KOPT-K1 (cell line): ENCODE results near the gene MAP4K4.
"Not testable (repeated sequence)": the region's sequence is repeated elsewhere in the genome, so short reads cannot be mapped to it uniquely, and the experiment has no call there.

ENCODE experiments used
- H3K27ac ChIP-seq: fragments of 200-600 bp; sonication (generic); 2 replicates; pipeline ENCODE4 v1.5.1; 2016; ENCODE audit warnings: antibody characterized with exemption, mild to moderate bottlenecking, low read depth, low read length; ENCODE audit not compliant: poor library complexity, severe bottlenecking
- H3K36me3 ChIP-seq: fragments of 200-600 bp; sonication (generic); 2 replicates; pipeline ENCODE4 v1.5.1; 2017; ENCODE audit warnings: antibody characterized with exemption, mild to moderate bottlenecking, low read length, moderate library complexity; ENCODE audit not compliant: insufficient read depth
- H3K9me3 ChIP-seq: fragments of 200-600 bp; sonication (generic); 2 replicates; pipeline ENCODE4 v1.5.1; 2017; ENCODE audit warnings: antibody characterized with exemption, low read length, mild to moderate bottlenecking; ENCODE audit not compliant: insufficient read depth, poor library complexity, severe bottlenecking

Gene MAP4K4

GRCh38 chr2:101752716-101753616 is 55.5 kb downstream of the MAP4K4 start:
- Histone ChIP-seq H3K27ac (no peak overlapping the region), H3K9me3 (no peaks in the 10 kb centered on the region), H3K36me3 (no peaks in the 10 kb centered on the region)

GRCh38 chr2:101753720-101754490 is 56.4 kb downstream of the MAP4K4 start:
- no peak overlapping the region for H3K27ac ChIP-seq
- no peaks in the 10 kb centered on the region for H3K36me3 ChIP-seq

DNA sequence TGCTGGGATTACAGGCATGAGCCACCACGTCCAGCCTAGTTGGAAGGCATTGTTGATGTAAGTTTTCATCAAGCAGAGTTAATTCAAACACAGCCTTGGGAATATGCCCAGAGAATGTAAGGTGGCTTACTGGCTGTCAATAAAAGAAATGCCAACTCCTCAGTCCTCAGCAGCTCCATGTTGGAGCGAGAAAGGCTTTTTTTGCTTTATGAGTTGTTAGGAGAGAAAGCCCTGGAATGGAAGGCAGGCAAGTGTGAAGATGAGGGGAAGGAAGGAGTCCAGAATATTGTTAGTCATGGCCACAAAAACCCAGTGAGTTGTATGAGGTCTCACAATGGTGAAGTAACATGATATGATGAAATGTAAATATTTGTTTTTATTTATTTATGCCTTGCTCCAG is 57.1 kb downstream of the MAP4K4 start:
- Histone ChIP-seq H3K27ac (no peak overlapping the region), H3K36me3 (no peaks in the 10 kb centered on the region), H3K9me3 (no peaks in the 10 kb centered on the region)

More at GRCh38 chr2:101753720-101754490, 56.4 kb downstream of the MAP4K4 start:
- no peaks in the 10 kb centered on the region for H3K9me3 ChIP-seq

DNA sequence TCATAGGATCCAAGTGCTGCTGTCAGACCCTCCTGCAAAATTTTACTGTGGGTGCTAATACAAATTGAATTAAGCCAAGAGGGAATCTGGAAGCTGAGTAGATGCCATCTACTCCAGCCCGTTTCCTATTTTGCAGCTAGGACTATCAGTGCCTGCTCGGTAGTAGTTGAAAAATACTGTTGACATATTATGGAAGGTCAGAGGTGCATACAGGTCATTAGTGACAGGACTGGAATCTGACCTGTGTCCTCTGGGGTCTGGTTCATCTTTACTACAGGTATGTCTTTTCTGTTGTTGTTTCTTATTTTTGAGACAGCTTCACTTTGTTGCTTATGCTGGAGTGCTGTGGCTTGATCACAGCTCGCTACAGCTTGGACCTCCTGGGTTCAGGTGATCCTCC is 58.8 kb downstream of the MAP4K4 start:
- no peaks in the 10 kb centered on the region for H3K36me3 ChIP-seq
- H3K27ac ChIP-seq, result no peak overlapping the region
- no peaks in the 10 kb centered on the region for H3K9me3 ChIP-seq

DNA sequence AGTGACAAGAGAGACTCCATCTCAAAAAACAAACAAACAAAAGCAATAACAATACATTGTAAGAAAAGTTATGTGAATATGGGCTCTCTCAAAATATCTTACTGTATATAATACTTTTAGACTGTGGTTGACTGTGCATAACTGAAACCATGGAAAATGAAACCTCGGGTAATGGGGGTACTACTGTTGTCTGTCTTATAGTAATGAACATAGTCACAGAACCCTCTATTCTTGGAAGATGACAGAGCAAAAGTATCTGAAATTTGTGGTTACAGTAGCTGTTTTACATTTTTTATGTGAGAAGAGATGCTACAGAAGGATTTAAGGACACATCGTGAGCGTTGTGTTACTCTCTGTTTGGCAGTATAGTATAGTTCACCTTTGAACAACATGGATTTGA is 60.5 kb downstream of the MAP4K4 start:
- H3K27ac ChIP-seq, result no peak overlapping the region
- H3K36me3 ChIP-seq, result no peaks in the 10 kb centered on the region
- H3K9me3 ChIP-seq, result no peaks in the 10 kb centered on the region

GRCh38 chr2:101759162-101759561 is 61.7 kb downstream of the MAP4K4 start:
- no peak overlapping the region for H3K27ac ChIP-seq
- no peaks in the 10 kb centered on the region for H3K36me3 ChIP-seq
- H3K9me3 ChIP-seq, result no peaks in the 10 kb centered on the region

- no peaks in the 10 kb centered on the region for H3K36me3 ChIP-seq
- no peaks in the 10 kb centered on the region for H3K9me3 ChIP-seq
- no peak overlapping the region for H3K27ac ChIP-seq
These were observed 65.1 kb downstream of the MAP4K4 start for GRCh38 chr2:101762451-101763171.

- no peaks in the 10 kb centered on the region for H3K36me3 ChIP-seq
- no peak overlapping the region for H3K27ac ChIP-seq
- H3K9me3 ChIP-seq, result no peaks in the 10 kb centered on the region
These were observed 66.2 kb downstream of the MAP4K4 start for GRCh38 chr2:101763496-101764333.

- H3K36me3 ChIP-seq, result no peaks in the 10 kb centered on the region
- H3K27ac ChIP-seq, result no peak overlapping the region
- no peaks in the 10 kb centered on the region for H3K9me3 ChIP-seq
These were observed 68.8 kb downstream of the MAP4K4 start for GRCh38 chr2:101766337-101766736.

DNA sequence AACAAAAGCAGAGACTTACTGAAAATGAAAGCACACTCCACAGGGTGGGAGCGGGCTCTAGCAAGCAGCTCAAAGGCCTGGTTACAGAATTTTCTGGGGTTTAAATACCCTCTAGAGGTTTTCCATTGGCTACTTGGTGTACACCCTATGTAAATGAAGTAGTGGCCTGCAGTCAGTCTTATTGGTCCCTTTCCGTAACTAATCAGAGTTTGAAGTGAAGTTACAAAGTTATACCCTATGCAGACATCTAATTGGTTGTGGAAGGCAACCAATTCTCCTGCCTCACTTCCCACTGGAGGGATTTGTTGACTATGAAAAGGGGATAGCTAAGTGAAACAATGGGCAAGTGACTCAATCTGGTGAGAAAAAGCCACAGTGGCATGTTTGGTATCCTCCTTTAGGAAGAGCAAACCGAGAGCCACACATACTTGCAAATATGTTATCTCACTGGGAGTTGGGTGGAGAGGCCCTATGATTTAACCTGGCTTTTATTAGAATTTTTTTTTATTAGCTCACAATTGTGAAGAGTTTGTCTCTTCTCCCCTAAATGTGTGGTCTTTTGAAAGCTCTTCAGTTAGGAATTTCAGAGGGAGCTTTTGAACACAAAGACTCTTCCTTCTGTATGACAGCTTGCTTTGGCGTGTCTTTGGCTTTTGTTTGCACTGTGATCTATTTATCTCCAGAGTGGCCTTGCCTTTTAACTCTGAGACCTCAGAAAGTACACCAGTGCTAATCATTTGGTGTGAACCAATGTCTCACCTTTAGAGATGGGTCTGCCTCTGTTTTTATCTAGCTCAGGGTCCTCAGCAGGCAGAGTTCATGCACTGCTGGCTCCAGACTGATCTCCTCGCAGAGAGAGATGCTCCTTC is 69.6 kb downstream of the MAP4K4 start:
- Histone ChIP-seq H3K27ac (peak overlapping the region; percentile 18), H3K9me3 (no peaks in the 10 kb centered on the region), H3K36me3 (no peaks in the 10 kb centered on the region)

DNA sequence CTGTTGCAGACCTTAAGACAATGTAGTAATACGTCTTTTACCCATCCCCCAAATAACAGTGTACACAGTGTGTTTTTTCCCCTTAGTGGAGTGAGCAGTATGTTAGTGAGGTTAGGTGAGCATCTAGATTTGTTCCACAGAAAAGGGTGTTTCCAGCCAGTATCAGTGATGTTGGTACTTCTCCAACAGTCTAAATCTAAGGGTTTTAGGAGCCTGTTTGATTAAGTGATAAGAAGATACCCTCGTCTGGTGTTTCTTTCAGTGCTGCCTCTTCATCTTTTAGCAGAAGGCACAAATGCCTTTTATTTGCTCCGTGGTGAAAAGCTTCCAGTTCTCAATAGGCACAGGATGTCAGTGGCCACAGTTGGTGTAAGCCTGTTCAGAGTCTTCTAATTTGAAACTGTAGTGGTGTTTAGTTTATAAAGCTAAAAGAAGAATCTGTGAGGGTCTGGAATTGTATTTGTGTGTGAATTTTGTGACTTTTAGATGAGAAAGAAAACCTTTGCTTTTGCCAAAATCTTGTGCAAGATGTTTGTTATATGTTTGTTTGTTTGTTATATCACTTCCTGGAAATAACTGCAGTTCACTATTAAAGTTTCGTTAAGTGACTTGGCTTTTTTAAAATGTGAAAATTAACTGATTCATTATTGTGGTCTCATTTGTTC is 71.2 kb downstream of the MAP4K4 start:
- Histone ChIP-seq H3K27ac (peak overlapping the region; percentile 32), H3K9me3 (no peaks in the 10 kb centered on the region), H3K36me3 (no peaks in the 10 kb centered on the region)

DNA sequence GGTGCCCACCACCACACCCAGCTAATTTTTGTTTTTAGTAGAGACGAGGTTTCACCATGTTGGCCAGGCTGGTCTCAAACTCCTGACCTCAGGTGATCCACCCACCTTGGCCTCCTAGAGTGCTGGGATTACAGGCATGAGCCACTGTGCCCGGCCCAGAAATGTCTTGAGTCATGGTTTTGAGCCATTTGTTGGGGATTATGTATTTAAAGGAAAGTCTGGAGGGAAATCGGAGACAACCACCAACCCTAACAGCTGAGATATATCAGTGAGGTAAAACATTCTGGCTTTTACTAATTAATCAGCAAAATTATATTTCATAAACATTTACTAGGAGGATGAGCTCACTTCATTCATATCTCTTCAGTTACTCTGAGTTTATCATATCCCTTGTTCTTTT is 72.2 kb downstream of the MAP4K4 start:
- not testable (repeated sequence) for H3K27ac ChIP-seq, H3K36me3 ChIP-seq, H3K9me3 ChIP-seq

- no peak overlapping the region for H3K27ac ChIP-seq
- no peaks in the 10 kb centered on the region for H3K36me3 ChIP-seq
- H3K9me3 ChIP-seq, result no peaks in the 10 kb centered on the region
These were observed 73.2 kb downstream of the MAP4K4 start for GRCh38 chr2:101770726-101771125.
